Keratinocyte (primary cell): ENCODE measurements around the gene WWC1. TPM values are rescaled to one million over a fixed set of nuclear protein-coding genes. Genes with fewer than 3 reads are reported as not detected.

Source experiments
- DNase-seq: peaks from one replicate; pipeline ENCODE4 v3.0.0-alpha.2; 2011; ENCODE audit warnings: low read depth, missing footprints, low spot score
- FAIRE-seq: peaks from 2 replicates; lab custom pipeline; 2011; peaks lifted over from hg19 to GRCh38; lab: Jason Lieb, UNC
- H2AFZ ChIP-seq: 2 replicates; pipeline ENCODE4 v1.6.0; 2012; ENCODE audit warnings: low read length, control low read depth, inconsistent platforms; ENCODE audit not compliant: control insufficient read depth
- H3K27ac ChIP-seq: 2 replicates; pipeline ENCODE4 v1.5.1; 2011; ENCODE audit warnings: low read length; ENCODE audit not compliant: control insufficient read depth, insufficient read depth
- H3K27me3 ChIP-seq: 3 replicates; pipeline ENCODE4 v1.6.0; 2011; ENCODE audit warnings: low read length; ENCODE audit not compliant: control insufficient read depth, insufficient read depth; ENCODE audit errors: extremely low read depth
- H3K36me3 ChIP-seq, 2 experiments: 2 replicates in 1 of 2; 3 replicates in 1 of 2; pipeline ENCODE4 v1.5.1; 2011; ENCODE audit warnings: low read length in 2 of 2, mild to moderate bottlenecking in 1 of 2; ENCODE audit not compliant: control insufficient read depth in 2 of 2, insufficient read depth in 2 of 2; ENCODE audit errors: extremely low read depth in 1 of 2
- H3K4me1 ChIP-seq: 3 replicates; pipeline ENCODE4 v1.5.1; 2011; ENCODE audit warnings: low read length; ENCODE audit not compliant: control insufficient read depth, insufficient read depth; ENCODE audit errors: extremely low read depth
- H3K4me2 ChIP-seq: 3 replicates; pipeline ENCODE4 v1.6.0; 2011; ENCODE audit warnings: low read depth, low read length; ENCODE audit not compliant: control insufficient read depth, insufficient read depth; ENCODE audit errors: extremely low read depth
- H3K4me3 ChIP-seq, 3 experiments: fragments of 200-600 bp in 1 of 3; sonication (generic) in 1 of 3; 2 replicates in 2 of 3; 3 replicates in 1 of 3; pipeline ENCODE4 v1.5.1; 2011 to 2016; ENCODE audit warnings: low read length in 3 of 3, mild to moderate bottlenecking in 3 of 3, control low read depth in 2 of 3, inconsistent platforms in 1 of 3, low read depth in 1 of 3, mixed read lengths in 1 of 3, mixed run types in 1 of 3, moderate library complexity in 1 of 3; ENCODE audit not compliant: control insufficient read depth in 2 of 3, insufficient read depth in 2 of 3; ENCODE audit errors: extremely low read depth in 1 of 3
- H3K79me2 ChIP-seq: 2 replicates; pipeline ENCODE4 v1.6.0; 2012; ENCODE audit warnings: low read length; ENCODE audit not compliant: control insufficient read depth, insufficient read depth
- H3K9ac ChIP-seq: 3 replicates; pipeline ENCODE4 v1.6.0; 2011; ENCODE audit warnings: low read length; ENCODE audit not compliant: control insufficient read depth, insufficient read depth; ENCODE audit errors: extremely low read depth
- H3K9me1 ChIP-seq: 3 replicates; pipeline ENCODE4 v1.6.0; 2011; ENCODE audit warnings: low read length; ENCODE audit not compliant: control insufficient read depth, insufficient read depth; ENCODE audit errors: extremely low read depth
- H3K9me3 ChIP-seq: 2 replicates; pipeline ENCODE4 v1.5.1; 2012; ENCODE audit warnings: low read depth, low read length; ENCODE audit not compliant: control insufficient read depth
- H4K20me1 ChIP-seq: 3 replicates; pipeline ENCODE4 v1.6.0; 2011; ENCODE audit warnings: low read length; ENCODE audit not compliant: control insufficient read depth, insufficient read depth; ENCODE audit errors: extremely low read depth
- CTCF ChIP-seq, 3 experiments: IDR thresholded peaks in 1 of 3; conservative IDR thresholded peaks in 1 of 3; optimal IDR thresholded peaks in 1 of 3; 2 replicates in 2 of 3; 3 replicates in 1 of 3; pipeline versions ENCODE3 to v1.5.1; 2011; ENCODE audit warnings: low read length in 3 of 3, mild to moderate bottlenecking in 3 of 3, moderate library complexity in 2 of 3, control low read depth in 1 of 3, inconsistent platforms in 1 of 3; ENCODE audit not compliant: insufficient read depth in 2 of 3; ENCODE audit errors: extremely low read depth in 1 of 3
- EZH2 ChIP-seq: IDR thresholded peaks from one replicate; pipeline ENCODE4 v1.6.1; 2012; ENCODE audit warnings: inconsistent platforms, mild to moderate bottlenecking, low read length, moderate library complexity
- dilution Hi-C: fragments of 300-500 bp; cut with MboI; formaldehyde crosslinking; loops from one replicate; pipeline ENCODE4 v1.7.0; 2020; ENCODE audit warnings: low sequenced_read_pairs; ENCODE audit not compliant: extremely low pct_ligation_motif_present
- polyA plus RNA-seq, 5 experiments: library from polyadenylated mRNA; depleted of rRNA in 3 of 5; stranded (reverse) in 3 of 5; stranded (forward) in 1 of 5; unstranded in 1 of 5; fragments of >200 nt; gene quantifications; 1 replicate in 1 of 5; 2 replicates in 3 of 5; 3 replicates in 1 of 5; pipeline versions ENCODE4 v1.2.1 to v1.2.3, GENCODE V29; 2011 to 2012; ENCODE audit warnings: missing spikeins in 2 of 5, low read depth in 1 of 5, low replicate concordance in 1 of 5

The WWC1 gene
- polyA plus RNA-seq, 1 donor (not counting 4 experiments of a cell fraction or from before 2014, with no cell fraction given): 19.8 TPM

GRCh38 chr5:168346417-168346816, 55.0 kb downstream of the WWC1 start:
- Histone ChIP-seq H3K36me3 (peaks cover 3% of the 10 kb centered on the region in 2 experiments), H3K4me1 (peaks cover 33% of the 10 kb centered on the region), H3K4me2 (peak overlapping the region; percentile 79), H3K27ac (no peak overlapping the region), H3K9me3 (no peaks in the 10 kb centered on the region), H2AFZ (no peak overlapping the region), H3K9me1 (peaks cover 8% of the 10 kb centered on the region), H3K9ac (no peak overlapping the region), H3K79me2 (peaks cover 68% of the 10 kb centered on the region), H3K27me3 (no peaks in the 10 kb centered on the region), H4K20me1 (peaks cover 5% of the 10 kb centered on the region), H3K4me3 (no peak overlapping the region)
- DNase-seq (no peak), FAIRE-seq (peak; percentile 95)
- TF ChIP-seq EZH2: no peak
- TF ChIP-seq CTCF (optimal IDR thresholded peaks at IDR 0.05 in 1 of 3, IDR thresholded peaks at IDR 0.05 in 1 of 3, conservative IDR thresholded peaks at IDR 0.05 in 1 of 3; ENCODE audit: extremely low read depth in 1 of 3, insufficient read depth in 2 of 3, low read length in 3 of 3): no peak
- dilution Hi-C loops: no loop called here

GRCh38 chr5:168347368-168348083, 56.1 kb downstream of the WWC1 start:
- no peak overlapping the region for H3K9ac ChIP-seq
- no peak overlapping the region for H3K4me2 ChIP-seq
- TF ChIP-seq EZH2: no peak
- no peak for TF ChIP-seq CTCF (optimal IDR thresholded peaks at IDR 0.05 in 1 of 3, IDR thresholded peaks at IDR 0.05 in 1 of 3, conservative IDR thresholded peaks at IDR 0.05 in 1 of 3; ENCODE audit: extremely low read depth in 1 of 3, insufficient read depth in 2 of 3, low read length in 3 of 3)
- no peaks in the 10 kb centered on the region for H3K27me3 ChIP-seq
- dilution Hi-C loops: no loop called here
- peaks cover 5% of the 10 kb centered on the region for H3K9me1 ChIP-seq
- H3K27ac ChIP-seq: no peak overlapping the region
- peaks cover 22% of the 10 kb centered on the region for H3K4me1 ChIP-seq
- H2AFZ ChIP-seq: no peak overlapping the region
- peaks cover 5% of the 10 kb centered on the region for H4K20me1 ChIP-seq
- H3K36me3 ChIP-seq: peaks cover under 1 to 3% of the 10 kb centered on the region in 2 experiments
- FAIRE-seq (no peak), DNase-seq (no peak)
- H3K9me3 ChIP-seq: no peaks in the 10 kb centered on the region
- no peak overlapping the region for H3K4me3 ChIP-seq
- peaks cover 70% of the 10 kb centered on the region for H3K79me2 ChIP-seq
